NCI-H1105 (cell line): ENCODE measurements around the gene SCML2.
"Not testable (repeated sequence)": the region's sequence is repeated elsewhere in the genome, so short reads cannot be mapped to it uniquely, and the experiment has no call there.

Experiments used
- DNase-seq: peaks from one replicate; lab custom pipeline; 2025; lab: John Stamatoyannopoulos, UW

Gene SCML2

DNA sequence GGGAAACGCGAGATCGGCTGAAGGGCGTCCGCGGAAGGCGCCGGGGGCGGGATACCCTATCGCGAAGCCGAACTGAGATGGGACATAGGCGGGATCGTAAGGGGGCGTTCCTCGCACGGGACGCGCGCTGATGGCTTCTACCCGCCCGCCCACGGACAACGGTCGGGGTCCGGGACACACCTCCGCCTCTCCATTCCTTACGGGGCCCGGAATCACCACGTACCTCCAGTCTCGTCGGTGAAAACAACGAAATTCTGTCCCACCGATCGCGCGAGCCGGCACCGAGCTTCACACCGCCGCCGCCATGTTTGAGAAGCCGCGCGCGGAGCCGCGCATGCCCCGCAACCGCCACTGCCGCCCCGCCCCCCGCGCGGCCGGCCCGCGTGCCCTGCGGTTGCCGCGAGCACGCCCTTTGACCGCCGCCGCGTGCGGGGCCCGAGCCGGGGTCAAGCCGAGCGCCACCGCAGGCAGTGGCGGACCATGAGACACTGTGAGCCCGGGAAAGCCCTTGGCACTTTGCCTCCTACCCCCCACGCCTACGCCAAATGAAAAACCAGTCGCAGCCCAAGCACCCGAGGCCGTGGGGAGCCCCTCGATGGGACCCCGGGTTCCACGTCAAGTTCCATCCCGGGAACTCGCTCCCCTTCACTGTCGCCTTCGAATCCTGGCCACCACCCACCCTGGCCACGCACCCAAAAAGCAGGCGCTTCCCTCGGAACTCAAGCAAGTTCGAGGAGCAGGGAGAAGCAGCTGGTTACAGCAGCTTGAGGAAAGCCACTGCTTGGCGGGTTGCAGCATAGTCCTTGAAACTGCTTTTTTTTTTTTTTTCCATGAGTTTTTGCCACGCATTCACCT is at the start of gene SCML2:
TSS of gene SCML2 (minus strand) at position 320 of the 855 bp plus-strand sequence. CDS start 20,617 bp downstream, outside the sequence.
- peak; percentile 22 for DNase-seq

GRCh38 chrX:18401848-18402213 is 47.3 kb upstream of the SCML2 start:
- DNase-seq: no peak

DNA sequence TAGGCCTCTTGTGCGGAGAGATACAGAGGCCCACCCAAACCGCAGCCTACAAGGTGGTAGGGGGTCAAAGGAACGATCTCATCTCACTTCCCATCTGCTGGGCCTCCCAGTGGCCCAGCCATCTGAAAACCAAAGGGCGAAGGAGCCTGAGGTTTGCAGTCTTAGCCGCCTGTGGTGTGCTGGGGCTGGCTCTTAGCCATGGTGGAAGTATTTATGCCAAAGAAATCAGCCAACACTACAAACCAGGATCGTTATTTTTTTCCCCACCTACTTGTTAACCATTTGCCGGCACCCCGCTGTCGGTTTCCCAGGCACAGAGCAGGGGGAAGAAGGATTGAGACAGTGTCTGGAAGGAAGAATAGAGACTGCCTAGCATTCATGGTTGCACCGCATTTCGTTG is 40.0 kb upstream of the SCML2 start:
- DNase-seq: no peak

DNA sequence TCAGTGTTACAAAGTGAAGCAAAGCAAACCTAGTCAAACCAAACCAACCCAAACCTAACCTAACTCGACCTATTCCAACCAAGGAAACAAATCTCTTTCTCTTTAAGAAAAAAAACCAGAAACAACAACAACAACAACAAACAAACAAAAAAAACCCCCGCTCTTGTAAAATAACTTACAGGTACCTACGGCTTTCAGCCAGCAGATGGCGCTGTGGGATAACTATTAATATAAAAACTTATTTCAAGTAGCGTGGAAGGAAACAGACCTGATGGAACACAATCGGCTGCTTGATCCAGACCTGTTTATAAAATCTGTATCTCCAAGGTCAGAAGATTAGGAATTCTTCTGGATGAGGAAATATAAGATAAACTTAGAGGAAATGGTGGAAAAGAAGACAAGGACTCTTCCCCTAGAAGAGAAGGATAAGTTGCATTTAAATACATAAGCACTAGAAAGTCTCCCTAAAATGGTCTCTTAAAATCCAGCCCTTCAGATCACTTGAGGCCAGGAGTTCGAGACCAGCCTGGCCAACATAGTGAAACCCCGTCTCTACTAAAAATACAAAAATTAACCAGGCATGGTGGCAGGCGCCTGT is 36.6 kb upstream of the SCML2 start:
- peak; percentile 21 for DNase-seq

GRCh38 chrX:18389966-18390365 is 35.5 kb upstream of the SCML2 start:
- DNase-seq: no peak

- no peak for DNase-seq
These were observed 23.3 kb upstream of the SCML2 start for GRCh38 chrX:18377796-18378195.

GRCh38 chrX:18375131-18375805 is 20.8 kb upstream of the SCML2 start:
- not testable (repeated sequence) for DNase-seq

GRCh38 chrX:18369096-18369495 is 14.6 kb upstream of the SCML2 start:
- DNase-seq: not testable (repeated sequence)

GRCh38 chrX:18368402-18368801 is 13.9 kb upstream of the SCML2 start:
- no peak for DNase-seq

GRCh38 chrX:18360867-18361266 is 6.4 kb upstream of the SCML2 start:
- no peak for DNase-seq

GRCh38 chrX:18353931-18354368 is 538 bp downstream of the SCML2 start:
- no peak for DNase-seq

- no peak for DNase-seq
These were observed 2.7 kb downstream of the SCML2 start for GRCh38 chrX:18351784-18352183.

GRCh38 chrX:18348047-18348446 is 6.4 kb downstream of the SCML2 start:
- DNase-seq: no peak

DNA sequence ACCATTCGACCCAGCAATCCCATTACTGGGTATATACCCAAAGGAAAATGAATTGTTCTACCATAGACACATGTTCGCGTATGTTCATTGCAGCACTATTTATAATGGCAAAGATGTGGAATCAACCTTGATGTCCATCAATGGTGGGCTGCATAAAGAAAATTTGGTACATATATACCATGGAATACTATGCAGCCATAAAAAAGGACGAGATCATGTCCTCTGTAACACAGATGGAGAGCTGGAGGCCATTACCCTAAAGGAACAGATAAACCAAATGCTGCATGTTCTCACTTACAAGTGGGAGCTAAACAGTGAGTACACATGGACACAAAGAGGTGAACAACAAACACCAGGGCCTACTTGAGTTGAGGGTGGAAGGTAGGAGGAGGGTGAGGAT is 45.1 kb downstream of the SCML2 start:
- no peak for DNase-seq

DNA sequence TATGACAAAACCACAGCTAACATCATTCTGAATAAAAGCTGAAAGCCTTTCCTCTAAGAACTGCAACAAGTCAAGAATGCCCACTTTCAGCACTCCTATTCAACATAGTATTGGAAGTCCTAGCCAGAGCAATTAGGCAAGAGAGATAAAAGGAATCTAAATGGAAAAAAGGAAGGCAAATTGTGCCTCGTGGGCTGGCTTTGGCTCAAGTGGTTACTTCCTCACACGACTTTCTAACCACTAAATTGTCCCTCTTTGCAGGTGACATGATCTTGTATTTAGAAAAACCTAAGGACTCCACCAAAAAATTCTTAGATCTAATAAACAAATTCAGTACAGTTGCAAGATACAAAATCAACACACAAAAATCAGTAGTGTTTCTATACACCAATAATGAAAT is 57.2 kb downstream of the SCML2 start:
- no peak for DNase-seq

DNA sequence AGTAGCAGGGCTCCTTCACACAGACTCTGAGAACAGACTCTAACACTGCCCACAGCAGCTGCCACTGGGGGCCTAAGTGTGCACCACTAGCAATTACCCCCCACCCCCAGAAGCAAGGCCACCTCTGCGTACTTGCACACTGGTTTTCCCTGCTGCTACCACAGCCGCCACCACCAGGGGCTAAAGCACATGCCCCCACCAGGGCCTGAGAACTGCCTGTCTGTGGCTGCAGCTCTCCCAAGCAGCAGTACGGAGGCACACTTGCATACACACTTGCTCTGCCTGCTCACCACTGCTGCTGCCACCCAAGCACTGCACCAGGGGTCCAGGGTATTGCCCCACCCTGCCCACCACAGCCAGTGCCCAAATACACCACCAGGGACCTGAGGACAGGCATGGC is 59.6 kb downstream of the SCML2 start:
- DNase-seq: no peak

GRCh38 chrX:18291006-18291545 is 63.4 kb downstream of the SCML2 start:
- DNase-seq: no peak

GRCh38 chrX:18290200-18290599 is 64.3 kb downstream of the SCML2 start:
- no peak for DNase-seq

- DNase-seq: no peak
These were observed 65.8 kb downstream of the SCML2 start for GRCh38 chrX:18288716-18289115.

- no peak for DNase-seq
These were observed 68.1 kb downstream of the SCML2 start for GRCh38 chrX:18286322-18286831.

GRCh38 chrX:18278449-18278848 is 76.0 kb downstream of the SCML2 start:
- DNase-seq: no peak

DNA sequence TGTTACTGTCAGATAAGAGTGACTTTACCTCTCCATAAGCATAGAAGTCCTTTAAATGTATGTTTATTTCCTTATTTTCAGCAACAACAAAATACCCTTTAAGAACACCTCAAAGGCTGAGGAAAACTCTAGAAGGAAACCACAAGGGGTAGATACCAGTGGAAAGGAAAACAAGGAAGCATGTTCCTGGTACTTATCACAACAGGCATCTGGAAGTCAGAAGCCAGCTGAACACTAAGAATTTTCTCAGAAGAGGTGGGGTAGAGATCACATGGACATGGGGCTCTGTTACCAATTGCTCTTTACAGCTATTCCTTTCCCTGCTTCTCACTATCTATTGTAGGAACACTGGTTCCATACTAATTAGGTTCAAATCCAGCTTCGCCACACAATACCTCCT is 82.3 kb downstream of the SCML2 start:
- DNase-seq: no peak
